ENCODE results near the gene OTUB1.

The OTUB1 gene

DNA sequence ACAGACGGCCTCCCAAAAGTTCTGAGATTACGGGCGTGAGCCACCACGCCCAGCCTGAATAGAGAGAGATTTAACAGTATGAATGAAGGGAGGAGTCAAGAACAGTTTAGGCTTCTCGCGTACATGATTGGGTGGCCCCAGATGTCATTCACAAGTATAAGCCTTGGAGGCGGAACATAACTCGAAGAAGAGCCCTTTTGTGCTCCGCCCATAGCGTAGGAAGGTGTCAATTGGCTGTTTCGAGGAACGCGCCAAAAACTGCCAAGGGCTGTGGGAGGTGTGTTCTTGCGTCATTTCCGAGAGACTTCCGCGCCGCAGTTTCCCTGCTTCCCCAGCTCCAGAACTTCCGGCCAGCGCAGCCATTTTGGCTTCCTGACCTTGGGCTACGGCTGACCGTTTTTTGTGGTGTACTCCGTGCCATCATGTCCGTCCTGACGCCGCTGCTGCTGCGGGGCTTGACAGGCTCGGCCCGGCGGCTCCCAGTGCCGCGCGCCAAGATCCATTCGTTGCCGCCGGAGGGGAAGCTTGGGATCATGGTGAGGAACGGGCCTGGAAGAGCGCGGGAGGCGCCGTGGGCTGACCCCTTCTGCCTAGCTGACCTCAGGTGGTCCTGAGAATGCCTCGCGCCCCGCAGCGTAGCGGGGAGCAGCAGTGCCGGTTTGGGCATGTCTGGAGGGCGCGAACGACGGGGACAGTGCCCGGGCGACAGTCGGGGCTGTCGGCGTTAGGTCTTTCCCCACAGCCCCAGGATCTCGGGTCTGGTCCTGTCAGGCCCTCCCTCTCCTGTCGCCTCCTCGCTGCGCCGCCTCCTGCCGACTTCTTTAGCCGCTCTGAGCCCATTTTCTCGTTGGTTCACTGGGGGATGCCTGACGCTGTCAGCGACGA lies 11.7 kb upstream of the OTUB1 start, which contains the start of gene COX8A:
TSS of gene COX8A (plus strand) at position 362 of the 885 bp plus-strand sequence. CDS start at position 423, 61 bp downstream.
- in situ Hi-C loops (cut with HindIII; ENCODE audit: low sequenced_read_pairs), result no loop called here

DNA sequence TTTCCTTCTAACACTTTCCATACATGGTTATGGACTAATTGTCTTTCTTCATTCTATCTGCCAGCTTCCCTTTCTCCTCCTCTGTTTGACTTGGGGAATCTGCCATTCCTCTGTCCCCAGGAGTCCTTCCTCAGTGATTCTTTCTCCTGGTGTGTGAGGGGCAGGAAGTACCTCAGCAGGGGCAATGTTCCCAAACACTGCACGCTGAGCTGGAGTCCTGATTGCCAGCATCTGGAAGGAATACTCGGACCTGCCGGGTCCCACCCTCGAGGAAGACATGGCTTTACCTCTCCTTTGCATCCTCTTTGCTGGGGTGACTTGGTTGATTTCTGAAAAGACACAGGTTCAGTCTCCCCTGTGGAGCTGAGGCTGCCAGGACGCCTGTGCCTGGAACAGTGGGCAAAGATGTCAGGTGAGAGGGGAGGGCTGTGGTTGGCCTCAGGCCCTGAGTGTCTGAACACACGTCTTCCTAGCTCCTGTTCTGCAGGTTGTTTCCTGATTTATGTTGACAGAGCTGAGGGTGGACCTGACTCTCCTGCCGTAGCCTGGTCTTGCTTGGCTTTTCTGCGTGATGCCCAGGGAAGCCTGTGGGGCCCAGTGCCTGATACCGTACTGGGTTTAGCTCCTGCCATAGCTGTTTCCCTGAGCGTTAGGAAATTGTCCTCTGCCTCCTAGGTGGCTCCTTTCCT lies 7.5 kb upstream of the OTUB1 start:
- in situ Hi-C loops (cut with HindIII; ENCODE audit: low sequenced_read_pairs), result no loop called here

DNA sequence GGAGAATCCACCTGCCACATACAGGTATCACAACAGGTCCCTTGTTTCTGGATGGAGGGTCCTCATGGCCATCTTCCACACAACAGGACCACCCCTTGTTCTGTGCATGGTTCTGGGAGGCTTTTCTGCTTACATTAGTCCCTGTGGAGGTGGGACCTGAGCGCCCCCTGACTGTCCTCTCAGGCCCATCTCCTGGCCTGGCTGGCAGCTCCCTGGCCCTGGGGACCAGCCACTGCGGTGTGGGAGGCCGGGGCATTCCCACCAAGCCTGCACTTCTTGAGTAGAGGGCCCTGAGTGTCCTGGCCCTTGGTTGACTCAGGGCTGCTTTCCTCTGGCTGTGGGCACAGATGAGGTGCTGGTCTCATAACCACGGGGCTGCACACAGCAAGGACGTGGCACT lies 6.8 kb upstream of the OTUB1 start:
- in situ Hi-C loops (cut with HindIII; ENCODE audit: low sequenced_read_pairs), result no loop called here

DNA sequence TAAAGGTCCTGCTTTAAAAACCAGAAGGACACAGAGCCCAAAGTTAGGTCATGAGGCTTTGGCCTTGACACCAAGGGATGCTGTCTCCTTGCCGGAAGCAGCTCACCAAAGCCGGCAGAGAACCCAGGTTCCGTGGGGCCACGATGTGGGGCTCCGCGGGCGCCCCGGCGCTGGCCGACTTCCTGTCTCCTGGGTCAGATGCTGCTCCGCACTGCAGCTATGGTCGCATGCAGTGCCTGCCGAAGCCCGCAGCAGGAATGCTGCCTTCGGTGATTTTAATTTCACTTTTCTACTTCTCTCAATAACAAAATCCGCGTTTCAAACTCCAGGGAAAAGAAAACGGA lies 454 bp upstream of the OTUB1 start:
- in situ Hi-C loops (cut with HindIII; ENCODE audit: low sequenced_read_pairs), result no loop called here

DNA sequence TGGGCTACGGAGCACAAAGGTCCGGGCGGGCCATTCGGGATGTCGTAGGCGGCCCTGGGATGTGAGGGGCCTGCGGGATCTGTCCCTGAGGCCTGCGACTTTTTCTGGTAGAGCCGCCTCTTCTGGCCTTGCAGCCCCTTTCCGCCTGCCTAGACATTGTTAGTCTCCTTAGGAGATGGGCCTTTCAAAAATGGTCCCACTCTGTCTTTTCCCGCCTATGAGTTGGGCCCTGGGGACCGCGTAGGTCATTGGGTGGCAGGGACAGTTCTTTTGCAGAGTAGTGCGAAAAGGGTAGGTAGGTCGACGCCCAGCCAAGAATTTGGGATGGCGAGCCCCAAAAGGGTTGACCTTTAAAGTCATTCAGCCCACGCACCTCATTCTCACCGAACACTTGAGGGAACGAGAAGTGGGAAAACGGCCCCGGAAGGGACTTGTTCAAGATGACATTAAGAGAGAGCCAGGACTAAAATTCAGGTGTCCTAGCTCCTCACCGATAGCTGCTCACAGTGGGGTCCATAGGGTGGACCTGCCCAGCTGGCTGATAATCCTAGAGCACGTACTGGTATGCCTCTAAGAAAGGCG lies 785 bp downstream of the OTUB1 start:
- in situ Hi-C loops (cut with HindIII; ENCODE audit: low sequenced_read_pairs), result no loop called here

DNA sequence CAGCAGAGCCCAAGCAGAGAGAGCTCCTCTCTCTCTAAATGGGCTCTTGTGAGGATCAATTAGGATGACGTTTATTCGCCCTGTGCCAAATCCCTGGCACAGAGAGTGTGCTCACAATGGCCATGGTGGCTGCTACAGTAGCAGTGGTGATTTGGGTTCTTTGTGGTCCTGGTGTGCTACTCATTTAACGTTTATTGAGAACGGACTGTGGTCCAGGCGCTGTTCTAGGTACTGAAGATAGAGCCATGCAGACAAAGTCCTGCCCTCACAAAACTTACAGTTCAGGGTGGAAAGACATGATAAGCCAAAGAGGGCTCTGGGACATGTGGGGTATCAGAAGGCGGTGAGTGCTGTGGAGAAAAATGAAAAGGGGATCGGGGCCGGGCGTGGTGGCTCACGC lies 5.3 kb downstream of the OTUB1 start:
- in situ Hi-C loops (cut with HindIII; ENCODE audit: low sequenced_read_pairs), result no loop called here

DNA sequence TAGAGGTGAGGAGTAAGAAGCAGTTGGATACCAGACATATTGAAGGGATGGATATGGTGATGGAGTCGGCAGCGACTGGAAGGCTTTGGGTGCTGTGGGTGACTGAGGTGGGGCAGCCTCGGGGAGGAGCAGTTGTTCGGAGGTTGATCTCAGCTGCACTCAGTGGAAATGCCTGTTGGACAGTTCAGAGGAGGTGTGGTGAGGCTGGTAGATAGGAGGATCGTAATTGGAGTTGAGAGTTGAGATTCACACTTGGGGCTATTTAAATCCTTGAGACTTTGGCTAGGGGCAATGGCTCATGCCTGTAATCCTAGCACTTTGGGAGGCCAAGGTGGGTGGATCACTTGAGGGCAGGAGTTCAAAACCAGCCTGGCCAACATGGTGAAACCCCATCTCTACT lies 6.9 kb downstream of the OTUB1 start:
- in situ Hi-C loops (cut with HindIII; ENCODE audit: low sequenced_read_pairs), result no loop called here

DNA sequence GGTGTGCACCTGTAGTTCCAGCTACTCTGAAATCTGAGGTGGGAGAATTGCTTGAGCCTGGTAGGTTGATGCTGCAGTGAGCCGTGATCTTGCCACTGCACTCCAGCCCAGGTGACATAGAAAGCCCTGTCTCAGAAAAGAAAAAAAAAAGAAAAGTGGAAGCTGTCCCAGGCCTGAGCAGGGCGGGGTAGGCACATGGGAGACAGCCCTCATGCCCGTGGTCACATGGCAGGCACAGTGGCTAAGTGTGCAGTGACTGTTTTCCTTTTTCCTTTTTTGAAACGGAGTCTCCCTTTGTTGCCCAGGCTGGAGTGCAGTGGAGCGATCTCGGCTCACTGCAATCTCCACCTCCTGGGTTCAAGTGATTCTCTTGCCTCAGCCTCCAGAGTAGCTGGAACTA lies 7.8 kb downstream of the OTUB1 start:
- in situ Hi-C loops (cut with HindIII; ENCODE audit: low sequenced_read_pairs), result no loop called here

DNA sequence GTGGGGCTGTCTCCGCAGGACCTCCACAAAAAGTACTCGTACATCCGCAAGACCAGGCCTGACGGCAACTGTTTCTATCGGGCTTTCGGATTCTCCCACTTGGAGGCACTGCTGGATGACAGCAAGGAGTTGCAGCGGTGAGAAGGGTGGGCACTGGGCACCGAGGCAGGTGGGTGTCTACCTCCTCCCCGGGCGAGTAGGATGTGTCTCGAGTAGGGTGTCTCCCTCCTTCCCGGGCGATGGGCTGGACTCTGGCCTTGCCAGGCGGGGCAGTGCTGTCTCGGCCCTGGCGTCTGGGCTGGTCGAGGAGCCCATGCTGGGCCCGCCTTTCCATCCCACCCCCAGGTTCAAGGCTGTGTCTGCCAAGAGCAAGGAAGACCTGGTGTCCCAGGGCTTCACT lies 10.3 kb downstream of the OTUB1 start:
- in situ Hi-C loops (cut with HindIII; ENCODE audit: low sequenced_read_pairs), result no loop called here

DNA sequence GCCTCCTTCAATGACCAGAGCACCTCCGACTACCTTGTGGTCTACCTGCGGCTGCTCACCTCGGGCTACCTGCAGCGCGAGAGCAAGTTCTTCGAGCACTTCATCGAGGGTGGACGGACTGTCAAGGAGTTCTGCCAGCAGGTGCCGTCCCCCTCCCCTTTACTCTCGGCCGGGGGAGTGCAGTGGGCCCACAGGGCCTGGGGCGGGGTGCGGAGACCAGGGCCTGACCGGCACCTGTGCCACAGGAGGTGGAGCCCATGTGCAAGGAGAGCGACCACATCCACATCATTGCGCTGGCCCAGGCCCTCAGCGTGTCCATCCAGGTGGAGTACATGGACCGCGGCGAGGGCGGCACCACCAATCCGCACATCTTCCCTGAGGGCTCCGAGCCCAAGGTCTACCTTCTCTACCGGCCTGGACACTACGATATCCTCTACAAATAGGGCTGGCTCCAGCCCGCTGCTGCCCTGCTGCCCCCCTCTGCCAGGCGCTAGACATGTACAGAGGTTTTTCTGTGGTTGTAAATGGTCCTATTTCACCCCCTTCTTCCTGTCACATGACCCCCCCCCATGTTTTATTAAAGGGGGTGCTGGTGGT lies 11.0 kb downstream of the OTUB1 start:
- in situ Hi-C loops (cut with HindIII; ENCODE audit: low sequenced_read_pairs), result no loop called here

DNA sequence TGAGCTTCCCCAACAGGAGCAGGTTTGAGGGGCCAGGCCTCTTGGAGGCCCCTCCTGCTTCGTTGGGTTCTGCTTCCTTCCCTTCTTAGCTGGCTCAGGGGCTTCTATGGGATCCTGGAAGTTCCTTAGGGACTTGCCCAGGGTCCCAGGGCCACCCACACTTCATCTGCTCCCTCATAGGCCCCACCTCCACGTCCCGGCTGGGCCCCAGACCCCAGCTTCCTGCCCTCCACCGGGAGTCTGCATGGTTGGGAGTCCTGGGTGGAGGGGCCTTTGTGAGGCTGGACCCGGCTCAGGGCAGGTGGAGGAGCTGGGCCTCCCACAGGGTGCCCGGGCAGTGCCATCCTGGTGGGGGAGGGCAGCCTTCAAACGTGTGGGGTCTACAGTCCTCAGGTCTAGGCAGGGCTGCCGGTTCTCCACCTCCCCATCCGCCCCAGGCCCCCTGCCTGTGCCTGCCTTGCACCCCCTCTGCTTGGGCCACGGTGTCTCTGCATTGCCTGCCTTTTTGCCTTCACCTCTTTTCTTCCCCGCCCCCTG lies 11.6 kb downstream of the OTUB1 start:
- in situ Hi-C loops (cut with HindIII; ENCODE audit: low sequenced_read_pairs), result no loop called here

DNA sequence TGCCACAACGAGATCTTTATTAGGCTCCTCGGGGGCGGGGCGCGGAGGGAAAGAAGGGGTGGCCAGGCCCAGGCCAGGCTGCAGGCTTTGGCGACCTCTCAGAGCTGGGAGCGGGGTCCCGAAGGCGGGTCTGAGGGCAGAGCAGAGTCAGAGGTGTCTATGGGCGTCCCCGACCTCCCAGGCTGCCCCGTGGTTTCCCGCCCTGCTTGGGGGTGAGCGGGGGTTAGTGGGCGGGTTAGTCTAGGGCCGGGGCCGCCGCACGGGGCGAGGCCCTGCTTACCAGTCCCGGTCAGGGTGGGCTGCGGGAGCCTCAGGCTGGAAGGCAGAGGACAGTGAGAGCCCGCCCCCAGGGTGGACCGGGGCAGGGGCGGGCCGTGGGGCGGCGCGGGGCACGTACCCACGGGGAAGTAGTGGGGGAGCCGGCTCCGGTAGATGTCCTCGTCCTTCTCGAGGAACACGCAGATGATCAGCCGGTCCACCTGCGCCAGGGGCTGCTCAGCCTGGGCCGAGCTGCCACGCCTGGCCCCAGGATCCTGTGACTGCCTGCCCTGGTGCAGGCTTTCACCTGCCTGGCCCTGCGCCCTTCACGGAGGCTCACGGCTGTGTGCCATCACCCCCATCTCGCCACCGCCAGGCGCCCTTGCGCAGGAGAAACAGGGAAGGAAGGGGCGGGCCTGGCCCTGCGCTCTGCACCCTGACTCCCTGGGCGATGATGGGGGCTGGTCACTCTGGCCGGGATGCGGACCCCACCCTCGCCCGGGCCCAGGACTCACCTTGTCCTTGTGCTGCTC lies 12.5 kb downstream of the OTUB1 start:
- in situ Hi-C loops (cut with HindIII; ENCODE audit: low sequenced_read_pairs), result no loop called here

DNA sequence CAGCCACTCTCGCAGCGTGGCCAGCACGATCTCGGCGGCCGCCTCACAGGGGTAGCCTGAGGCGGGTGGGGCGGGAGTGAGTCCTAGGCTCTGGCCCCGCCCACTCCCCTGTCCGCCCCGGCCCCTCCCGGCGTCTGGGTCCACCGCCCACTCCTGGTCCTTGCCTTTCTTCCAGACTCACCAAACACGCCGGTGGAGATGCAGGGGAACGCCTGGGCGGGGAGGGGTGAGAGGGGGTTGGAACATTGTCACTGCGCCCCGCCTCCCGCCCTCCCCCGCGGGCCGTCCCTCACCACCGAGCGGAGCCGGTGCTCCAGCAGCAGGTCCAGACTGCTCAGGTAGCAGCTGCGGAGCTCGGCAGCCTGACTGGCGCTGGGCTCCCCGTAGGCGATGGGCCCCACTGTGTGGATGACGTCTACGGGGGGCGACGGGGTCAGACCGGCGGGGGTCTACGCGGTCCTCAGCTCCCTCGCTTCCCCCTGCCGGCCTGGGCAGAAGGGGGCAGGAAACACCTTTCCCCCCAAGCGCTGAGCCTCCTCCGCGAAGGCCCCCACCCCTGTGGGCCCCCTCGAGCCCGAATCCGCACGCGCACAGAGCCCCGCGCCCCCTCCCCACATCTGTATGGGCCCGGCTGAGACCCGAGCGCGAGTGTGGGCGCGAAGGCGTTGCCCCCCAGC lies 13.2 kb downstream of the OTUB1 start:
- in situ Hi-C loops (cut with HindIII; ENCODE audit: low sequenced_read_pairs), result loop anchor here (10.0 kb wide), 2 partner anchors 45 to 135 kb away; no protein-coding TSS in a partner anchor

DNA sequence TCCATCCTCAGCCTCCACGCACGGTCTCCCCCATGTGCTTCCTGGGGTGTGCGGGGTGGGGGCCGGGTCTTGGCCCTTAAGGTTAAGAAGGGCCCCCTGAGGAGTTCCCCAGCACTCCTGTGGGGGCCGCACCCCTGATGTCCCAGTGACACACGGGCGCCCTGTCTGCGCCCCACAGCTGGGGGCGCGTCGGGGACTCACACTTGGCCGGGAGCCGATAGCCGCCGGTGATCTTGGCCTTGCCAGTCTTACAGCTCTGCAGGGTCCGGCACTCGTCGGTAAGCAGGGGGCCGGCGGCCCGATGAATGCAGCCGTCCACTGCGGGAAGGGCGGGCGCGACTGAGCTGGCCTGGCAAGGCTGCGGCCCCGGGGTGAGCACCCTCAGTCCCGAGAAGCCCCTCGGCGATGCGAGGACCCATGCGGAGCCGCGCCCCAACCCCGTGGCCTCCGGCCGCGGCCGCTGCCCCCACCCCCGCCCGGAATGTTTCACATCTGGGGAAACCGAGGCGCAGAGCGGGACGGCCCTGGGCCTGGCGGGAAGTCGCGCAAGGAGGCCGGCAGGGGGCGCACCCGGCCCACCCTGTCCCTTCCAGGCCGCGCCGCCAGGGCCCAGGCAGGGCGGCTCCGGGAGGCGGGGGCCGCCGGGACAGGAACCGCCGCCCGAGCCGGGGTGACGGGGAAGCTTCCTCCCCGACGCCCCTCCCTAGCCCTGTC lies 13.9 kb downstream of the OTUB1 start:
- in situ Hi-C loops (cut with HindIII; ENCODE audit: low sequenced_read_pairs), result loop anchor here (10.0 kb wide), 2 partner anchors 45 to 135 kb away; no protein-coding TSS in a partner anchor

DNA sequence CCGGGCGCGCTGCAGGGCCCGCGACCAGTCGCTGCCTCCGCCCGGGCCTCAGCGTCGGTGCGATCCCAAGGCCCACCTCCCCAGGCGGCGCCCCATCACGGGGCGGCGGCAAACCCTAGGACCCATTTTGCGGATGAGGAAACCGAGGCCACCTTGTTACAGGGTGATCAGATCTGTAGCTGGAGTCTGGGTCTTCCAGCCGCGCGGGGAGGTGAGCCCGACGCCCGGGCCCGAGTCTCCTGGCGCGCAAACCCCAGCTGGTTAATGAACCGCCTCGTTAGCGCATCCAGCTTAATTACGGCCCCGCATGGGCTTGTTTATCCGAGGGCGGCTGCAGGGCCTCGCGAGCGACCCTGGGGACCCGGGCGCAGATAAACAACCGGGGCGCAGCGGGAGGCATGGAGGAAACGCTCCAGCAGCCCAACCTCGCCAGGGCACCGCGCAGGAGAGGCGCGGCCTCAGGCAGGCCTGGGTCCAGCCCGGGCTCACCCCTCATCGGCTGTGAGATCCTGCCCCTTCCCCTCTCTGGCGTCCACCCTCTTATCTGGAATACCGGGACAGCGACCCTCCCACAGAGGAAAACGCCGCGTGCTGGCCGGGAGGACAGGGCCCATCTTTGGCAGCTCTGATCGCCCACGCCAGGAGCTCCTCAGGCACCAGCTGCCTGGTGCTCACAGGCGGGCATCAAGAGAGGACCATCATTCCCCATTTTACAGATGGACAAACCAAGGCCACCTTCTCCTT lies 14.7 kb downstream of the OTUB1 start:
- in situ Hi-C loops (cut with HindIII; ENCODE audit: low sequenced_read_pairs), result loop anchor here (10.0 kb wide), 2 partner anchors 46 to 134 kb away; no protein-coding TSS in a partner anchor

DNA sequence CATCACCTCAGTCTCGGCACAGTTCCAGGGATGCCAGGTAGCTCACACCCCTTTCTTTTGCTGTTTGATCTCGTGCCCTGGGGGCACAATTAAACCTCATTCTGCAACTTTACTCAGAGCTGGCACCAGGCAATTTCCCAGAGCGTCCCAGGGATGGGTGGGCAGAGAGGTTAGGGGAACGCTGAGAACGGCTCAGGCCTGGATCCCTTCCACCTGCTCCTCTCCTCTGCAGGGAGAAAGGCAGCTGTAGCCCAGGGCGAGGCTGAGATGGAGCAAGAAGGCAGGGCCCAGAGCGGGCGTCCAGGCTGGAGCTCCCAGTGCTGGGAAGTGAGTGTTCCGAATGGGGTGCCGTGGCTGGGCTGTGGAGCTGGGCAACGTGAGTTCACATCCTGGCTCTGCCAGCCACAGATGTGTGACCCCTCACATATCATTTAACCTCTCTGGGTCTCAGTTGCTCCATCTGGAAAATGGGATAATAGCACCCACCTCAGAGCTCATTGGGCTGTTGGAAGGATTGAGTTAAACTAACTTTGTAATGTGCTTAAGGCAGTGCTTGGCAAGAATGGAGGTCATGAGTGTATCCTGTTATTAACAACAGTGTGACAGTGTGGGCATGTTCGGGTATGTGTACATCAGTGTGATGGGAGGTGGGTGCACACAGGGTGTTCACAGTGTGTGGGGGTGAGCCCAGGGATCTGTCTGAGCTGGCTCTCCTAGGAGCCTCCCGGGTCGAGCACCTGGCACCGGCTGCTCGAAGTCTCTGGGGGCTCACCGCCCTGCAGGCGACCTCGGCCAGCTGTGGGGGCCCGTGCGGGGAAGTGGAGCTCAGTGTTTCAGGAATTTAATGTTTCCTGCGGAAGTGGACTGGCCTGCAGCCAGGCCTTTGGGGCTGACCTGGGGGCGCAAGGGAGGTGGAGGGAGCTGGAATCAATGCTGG lies 15.5 kb downstream of the OTUB1 start:
- in situ Hi-C loops (cut with HindIII; ENCODE audit: low sequenced_read_pairs), result loop anchor here (10.0 kb wide), 2 partner anchors 47 to 133 kb away; no protein-coding TSS in a partner anchor

Data from DLD1 (cell line).